ENCODE data around the gene ZNF664.
A peak's percentile ranks its signal among the peaks of the same experiment; 100 is the strongest.

ZNF664 gene

DNA sequence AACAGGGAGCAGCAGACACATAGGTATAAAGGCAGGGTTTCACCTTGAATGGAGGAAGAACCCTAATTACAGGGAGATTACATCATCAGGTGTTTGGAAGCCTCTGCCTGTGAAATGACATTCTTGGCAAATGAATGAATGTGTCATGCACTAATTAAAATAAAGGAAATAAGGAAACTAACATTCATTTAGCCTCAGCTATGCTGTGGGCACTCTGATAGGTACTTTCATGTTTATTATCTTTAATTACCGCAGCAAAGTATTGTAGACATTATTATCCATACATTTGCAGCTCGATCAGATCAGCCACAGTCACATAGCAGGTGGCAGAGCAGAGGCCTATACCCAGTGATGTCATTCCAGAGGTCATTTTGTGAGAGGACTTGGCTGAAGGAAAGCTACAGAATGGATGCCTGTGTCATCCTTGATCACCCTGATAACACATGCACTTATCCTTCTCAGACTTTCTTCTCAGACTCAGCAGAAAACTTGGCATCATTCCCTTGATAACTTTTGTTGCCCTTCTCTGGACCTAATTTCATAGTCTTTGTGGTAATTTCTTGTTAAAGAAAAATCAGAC is 18.4 kb downstream of the ZNF664 start:
- DNase-seq, result no peak

- DNase-seq, result no peak
Measured at GRCh38 chr12:123992118-123992825, 19.3 kb downstream of the ZNF664 start.

- no peak for DNase-seq
Measured at GRCh38 chr12:123995023-123995748, 22.2 kb downstream of the ZNF664 start.

DNA sequence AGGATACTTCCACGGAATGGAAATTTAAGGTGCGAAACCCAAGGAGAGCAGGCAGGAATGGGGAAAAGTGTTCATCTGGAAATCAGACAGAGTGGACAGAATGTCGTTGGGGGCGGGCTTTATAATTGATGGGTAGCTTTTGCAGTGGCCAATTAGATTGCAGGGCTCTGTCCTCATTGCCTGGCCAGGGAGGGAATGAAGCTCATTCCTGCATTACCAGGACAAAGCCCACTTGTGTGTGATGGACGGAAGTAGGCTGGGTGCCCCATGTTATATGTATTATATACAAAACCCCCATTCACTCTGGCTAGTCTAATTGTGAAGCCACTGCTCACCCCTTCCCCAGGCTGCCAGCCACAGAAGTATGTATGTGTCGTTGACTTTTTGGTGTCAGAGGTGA is 23.6 kb downstream of the ZNF664 start:
- no peak for DNase-seq

DNA sequence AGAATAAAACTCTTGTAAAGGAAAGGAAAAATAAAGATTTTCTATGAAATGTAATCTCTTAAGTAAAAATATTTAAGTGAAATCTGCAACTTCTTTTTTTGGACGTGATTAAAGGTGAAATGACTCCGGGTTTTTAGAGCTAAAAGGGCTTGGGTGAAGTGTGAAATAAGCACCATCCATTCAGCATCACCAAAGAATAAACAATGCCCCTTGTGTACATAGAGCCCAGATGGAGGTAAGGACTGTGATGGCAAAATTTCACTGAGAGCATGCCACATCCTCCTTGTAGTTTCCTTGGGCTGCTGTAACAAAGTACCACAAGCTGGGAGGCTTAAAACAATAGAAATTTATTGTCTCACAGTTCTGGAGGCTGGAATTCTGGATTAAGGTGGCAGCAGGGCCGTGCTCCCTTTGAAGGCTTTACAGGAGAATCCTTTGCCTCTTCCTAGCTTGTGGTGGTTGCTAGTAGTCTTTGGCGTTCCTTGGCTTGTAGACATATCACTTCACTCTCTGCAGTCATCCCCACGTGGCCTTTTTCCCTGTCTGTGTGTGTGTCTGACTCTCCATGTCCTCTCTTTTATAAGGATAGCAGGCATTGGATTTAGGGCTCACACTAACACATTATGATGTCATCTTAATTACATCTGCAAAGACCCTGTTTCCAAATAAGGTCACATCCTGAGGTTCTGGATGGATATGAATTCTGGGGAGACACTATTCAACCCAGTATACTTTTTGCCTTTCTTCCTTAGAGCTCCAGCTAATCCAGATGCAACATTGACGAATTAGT is 24.2 kb downstream of the ZNF664 start:
- DNase-seq, result no peak

- no peak for DNase-seq
Measured at GRCh38 chr12:123997908-123998307, 24.9 kb downstream of the ZNF664 start.

DNA sequence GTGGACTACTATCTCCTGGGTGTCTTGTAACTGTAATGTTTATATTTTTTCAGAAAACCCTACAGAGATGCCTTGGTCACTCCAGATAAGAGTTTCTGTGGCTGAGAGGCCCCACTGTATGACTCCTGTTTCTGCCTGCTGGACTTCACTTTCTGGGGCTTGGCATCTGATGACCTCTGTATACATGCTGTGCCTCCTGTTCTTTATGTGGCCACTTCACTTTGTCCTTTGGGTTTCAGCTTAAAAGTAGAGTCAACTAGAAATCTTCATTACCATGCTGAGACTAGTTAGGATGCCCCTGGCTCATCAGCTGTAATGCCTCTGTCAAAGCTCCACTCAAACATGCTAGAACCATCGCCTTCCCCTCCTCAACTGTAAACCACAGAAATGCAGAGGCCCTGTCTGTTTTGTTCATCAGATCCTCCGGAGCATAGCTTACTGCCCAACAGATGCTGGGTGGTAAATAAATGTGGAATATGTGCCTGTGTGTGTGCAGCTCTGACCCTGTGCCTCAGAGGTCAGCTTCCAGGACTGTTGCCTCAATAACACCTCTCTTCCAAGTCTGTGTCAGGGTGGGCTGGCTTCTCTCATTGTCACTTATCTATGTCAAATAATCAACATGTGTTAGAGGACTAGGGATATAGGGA is 25.5 kb downstream of the ZNF664 start:
- DNase-seq, result no peak

- DNase-seq, result no peak
Measured at GRCh38 chr12:123998991-123999359, 26.0 kb downstream of the ZNF664 start.

DNA sequence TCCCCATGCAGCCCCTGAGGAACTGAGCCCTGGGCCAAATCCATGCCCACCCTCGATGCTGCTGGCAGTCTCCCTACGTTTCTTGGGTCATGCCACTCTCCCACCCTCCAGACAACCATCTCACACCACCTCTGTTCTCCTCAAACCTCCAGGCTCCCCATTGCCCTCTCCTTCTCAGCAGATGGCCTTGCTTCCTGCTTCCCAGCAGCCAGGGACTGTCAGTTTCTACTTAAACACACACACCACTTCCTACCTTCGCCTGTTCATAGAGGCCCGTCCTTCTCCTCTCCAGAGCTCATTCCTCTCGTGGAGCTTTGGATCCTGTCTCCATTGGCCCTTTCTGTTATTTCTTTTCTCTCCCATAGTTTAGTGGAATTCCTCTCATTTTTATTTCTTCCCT is 27.1 kb downstream of the ZNF664 start:
- DNase-seq, result no peak

DNA sequence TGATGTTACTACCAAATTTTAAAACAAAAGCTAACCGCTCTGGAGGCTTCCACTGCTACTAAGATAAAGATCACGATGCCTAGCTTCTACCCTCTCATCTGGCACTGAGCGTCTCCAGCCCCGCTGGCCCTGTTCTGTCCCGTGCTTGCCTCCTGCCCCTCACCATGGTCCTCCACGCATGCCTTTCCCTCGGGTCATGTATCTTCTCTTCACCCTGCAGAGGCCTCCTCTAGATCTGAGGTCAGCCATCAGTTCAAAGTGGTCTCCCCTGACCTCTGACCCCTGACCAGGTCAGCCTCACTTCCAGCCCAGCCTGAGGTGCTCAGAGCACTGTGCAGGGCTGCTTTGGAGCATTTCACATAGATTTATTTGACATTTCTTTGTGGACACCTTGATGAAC is 28.3 kb downstream of the ZNF664 start:
- DNase-seq, result no peak

GRCh38 chr12:124002021-124002644 is 29.1 kb downstream of the ZNF664 start:
- DNase-seq, result no peak

- no peak for DNase-seq
Measured at GRCh38 chr12:124002654-124003053, 29.6 kb downstream of the ZNF664 start.

DNA sequence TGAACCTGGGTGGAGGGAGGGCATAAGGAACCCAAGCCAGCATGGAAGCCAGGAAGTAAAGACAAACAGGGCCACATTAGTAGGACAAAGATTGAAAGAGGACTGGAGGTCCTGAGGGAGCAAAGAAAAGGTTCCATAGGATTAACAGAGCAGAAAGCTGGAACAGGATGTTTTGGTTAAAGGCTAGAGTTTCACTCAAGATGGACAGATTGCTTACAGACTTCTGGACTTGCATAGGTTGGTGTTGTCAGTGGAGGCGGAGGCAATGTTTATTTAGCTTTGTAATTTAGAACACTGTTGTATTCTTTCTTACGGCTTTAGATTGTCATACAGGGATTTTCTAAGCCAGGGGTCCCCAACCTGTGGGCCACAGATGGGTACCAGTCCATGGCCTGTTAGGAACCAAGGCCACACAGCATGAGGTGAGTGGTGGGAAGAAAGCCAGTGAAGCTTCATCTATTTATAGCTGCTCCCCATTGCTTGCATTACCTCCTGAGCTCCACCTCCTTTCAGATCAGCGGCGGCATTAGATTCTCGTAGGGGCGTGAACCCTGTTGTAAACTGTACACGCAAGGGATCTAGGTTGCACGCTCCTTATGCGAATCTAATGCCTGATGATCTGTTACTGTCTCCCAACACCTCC is 31.3 kb downstream of the ZNF664 start:
- no peak for DNase-seq

DNA sequence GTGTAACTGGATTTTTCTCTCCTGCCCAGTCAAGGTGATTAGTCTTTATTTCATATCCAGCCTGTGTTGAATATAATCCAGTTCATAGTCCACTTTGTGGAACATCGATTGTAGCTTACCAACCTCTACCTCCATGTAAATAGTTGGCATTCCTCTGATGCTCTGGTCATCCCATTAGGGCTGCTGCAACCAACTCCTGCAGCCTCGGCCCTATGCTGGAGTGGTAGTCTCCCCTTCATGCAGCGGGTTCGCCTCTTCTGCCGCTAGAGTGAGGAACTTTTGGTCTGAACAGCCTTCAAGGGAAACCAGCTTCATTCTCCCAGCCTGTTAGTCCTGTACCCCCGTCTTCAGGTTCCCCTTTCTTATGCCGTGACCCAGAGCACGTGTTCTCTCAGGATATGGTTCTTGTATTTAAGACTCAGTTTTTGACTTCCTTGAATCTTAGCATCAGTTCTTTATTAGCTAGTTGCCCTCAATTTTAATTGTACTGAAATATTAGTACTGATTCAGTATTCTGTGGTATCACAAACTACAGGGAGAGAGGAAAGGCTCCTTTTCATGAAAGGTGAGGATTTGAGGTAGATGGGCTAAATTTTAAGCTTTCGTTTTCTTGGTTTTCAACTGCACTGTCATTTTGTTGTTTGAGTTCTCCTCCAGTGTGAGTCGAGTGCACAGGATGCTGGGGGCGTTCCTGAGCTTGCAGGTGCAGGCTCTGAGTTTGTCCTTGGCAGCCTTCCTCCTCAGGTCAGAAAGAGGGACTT is 33.2 kb downstream of the ZNF664 start:
- peak in 3 of 6 experiments; percentile 24 to 56 (median 27) for DNase-seq

GRCh38 chr12:124006846-124007713 is 34.1 kb downstream of the ZNF664 start:
- no peak for DNase-seq

DNA sequence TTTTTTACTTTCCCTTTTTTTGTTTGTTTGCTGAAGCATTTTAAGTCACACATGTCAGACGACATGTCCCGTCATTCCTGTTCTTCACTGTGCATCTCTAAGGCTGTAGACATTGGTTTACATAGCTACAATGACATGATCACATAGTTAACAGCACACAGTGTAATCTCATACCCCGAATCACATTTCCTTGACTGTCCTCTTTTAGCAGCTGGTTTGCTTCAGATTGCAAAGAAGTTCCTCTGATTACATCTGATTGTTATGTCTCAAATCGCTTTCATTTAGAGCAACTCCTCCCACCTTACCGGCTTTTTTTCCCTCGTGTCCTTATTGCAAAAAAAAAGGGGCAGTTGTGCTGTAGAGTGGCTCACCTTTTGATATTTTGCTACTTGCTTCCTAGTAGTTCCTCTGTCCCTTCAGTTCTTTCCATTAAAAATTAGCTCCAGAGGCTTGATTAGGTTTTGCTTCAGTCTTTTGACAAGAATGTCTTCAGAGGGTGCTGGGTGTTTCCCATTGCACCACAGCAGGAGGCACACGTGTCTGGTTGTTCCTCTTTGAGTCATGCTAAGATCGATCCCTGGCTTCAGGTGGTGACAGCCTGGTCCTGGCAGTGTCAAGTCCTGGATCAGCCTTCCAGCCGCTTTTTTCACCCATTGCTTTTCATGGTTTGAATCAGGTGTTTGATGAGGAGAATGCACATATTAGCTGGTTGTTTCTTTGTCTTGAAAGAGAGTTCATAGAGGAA is 35.0 kb downstream of the ZNF664 start:
- DNase-seq, result no peak

GRCh38 chr12:124008595-124008994 is 35.6 kb downstream of the ZNF664 start:
- no peak for DNase-seq

DNA sequence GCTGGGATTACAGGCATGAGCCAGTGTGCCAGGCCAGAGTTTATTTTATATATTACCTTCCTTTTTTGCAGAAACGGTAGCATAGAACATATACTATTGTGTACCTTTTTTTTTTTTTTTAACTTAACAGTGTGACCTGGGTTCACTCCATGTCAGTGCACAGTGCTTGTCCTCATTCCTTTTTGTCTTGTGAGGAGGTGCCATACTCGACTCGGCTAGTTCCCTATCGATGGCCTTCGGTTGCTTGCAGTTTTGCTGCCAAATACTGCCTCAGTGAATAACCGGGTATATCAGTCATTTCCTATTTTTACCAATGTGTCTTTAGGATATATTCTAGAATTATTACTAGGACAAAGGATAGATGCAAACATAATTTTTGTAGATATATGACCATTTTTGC is 36.8 kb downstream of the ZNF664 start:
- DNase-seq, result no peak

DNA sequence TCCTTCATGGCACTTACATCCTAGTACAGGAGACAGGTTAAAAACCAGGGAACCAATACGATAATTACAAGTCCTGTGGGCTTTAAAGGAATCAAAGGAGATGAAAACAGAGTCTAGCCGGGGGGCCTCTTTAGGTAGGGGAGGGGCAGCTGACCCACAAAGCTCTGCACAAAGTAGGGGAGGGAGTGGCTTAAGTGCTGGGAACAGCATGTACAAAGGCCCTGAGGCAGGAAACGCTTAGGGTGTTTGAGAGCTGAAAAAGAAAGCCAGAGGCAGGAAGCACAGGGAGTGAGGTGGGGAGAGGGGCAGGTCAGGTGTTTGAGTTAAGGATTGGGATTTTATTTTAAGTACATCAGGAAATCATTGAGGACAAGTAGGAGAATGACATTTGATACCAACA is 37.7 kb downstream of the ZNF664 start:
- no peak for DNase-seq
